ENCODE data around the gene TSPAN12. TPM values are rescaled to one million over a fixed set of nuclear protein-coding genes. Genes with fewer than 3 reads are reported as not detected.
"Not testable (repeated sequence)": the region's sequence is repeated elsewhere in the genome, so short reads cannot be mapped to it uniquely, and the experiment has no call there.

The TSPAN12 gene
- total RNA-seq, 1 donor from 2014 or later = not detected

GRCh38 chr7:120806669-120807068, 51.3 kb downstream of the TSPAN12 start:
- intact Hi-C loops (cut with micrococcal nuclease) = loop anchor here (1.0 to 2.0 kb wide), 5 partner anchors 50 to 741 kb away; no protein-coding TSS in a partner anchor

GRCh38 chr7:120805636-120806388, 52.1 kb downstream of the TSPAN12 start:
- intact Hi-C loops (cut with micrococcal nuclease) = loop anchor here (1.0 to 2.0 kb wide), 5 partner anchors 51 to 741 kb away; no protein-coding TSS in a partner anchor

- intact Hi-C loops (cut with micrococcal nuclease) = loop anchor here (5.0 kb wide), 1 partner anchor 730 kb away; no protein-coding TSS in a partner anchor
Measured at GRCh38 chr7:120802751-120803150, 55.2 kb downstream of the TSPAN12 start.

- intact Hi-C loops (cut with micrococcal nuclease) = loop anchor here (2.0 to 5.0 kb wide), 2 partner anchors 187 to 732 kb away; no protein-coding TSS in a partner anchor
Measured at GRCh38 chr7:120799813-120800475, 58.0 kb downstream of the TSPAN12 start.

GRCh38 chr7:120799147-120799546, 58.8 kb downstream of the TSPAN12 start:
- intact Hi-C loops (cut with micrococcal nuclease) = no loop called here

DNA sequence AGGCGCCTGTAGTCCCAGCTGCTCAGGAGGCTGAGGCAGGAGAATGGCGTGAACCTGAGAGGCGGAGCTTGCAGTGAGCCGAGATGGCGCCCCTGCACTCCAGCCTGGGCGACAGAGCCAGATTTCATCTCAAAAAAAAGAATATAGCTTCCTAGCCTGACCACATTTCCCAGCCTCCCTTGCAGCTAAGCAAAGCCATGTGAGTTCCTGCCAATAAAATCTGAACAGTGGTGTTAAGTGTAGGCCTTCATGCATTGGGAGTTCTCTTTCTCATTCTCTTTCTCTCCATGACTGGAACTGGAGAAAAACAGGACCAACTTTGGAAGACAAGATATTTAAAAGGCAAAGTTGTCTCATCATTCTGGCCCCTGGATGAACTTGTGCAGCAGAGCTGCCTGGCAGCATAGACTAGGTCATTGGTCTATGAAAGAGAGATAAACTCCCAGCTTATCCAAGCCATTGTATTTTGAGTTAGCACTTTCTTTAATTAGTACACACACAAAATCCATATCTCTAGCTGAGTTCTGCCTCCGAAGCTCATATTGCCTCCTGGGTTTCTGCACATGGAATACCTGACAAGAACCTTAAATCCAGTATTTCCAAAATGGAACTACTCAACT, 60.8 kb downstream of the TSPAN12 start:
- intact Hi-C loops (cut with micrococcal nuclease) = no loop called here

DNA sequence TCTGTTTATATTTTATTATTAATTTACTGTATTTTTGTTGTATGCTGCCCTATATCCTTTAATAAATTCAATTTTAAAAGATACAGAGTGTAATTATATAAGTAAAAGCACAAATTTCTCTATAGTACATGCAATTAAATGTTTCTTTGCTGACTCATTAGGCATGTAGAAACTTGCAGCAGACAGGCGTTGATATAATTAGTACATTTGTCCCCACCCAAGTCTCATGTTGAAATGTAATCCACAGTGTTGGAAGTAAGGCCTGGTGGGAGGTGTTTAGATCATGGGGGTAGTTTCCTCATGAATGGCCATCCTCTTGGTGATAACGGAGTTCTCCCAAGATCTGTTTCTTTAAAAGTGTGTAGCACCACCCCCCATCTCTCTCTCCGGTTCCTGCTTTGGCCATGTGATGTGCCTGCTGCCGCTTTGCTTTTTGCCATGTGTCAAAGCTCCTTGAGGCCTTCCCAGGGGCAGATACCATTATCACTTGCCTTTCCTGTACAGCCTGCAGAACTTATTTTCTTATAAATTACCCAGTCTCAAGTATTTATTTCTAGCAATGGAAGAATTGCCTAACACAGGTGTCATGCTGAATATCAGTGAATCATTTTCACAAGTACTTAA, 63.7 kb downstream of the TSPAN12 start:
- intact Hi-C loops (cut with micrococcal nuclease) = loop anchor here (2.0 kb wide), 1 partner anchor 63 kb away; no protein-coding TSS in a partner anchor

- intact Hi-C loops (cut with micrococcal nuclease) = no loop called here
Measured at GRCh38 chr7:120793213-120793936, 64.6 kb downstream of the TSPAN12 start.

GRCh38 chr7:120792861-120793130, 65.1 kb downstream of the TSPAN12 start:
- intact Hi-C loops (cut with micrococcal nuclease) = loop anchor here (1.0 kb wide), 4 partner anchors 149 to 1203 kb away; no protein-coding TSS in a partner anchor

DNA sequence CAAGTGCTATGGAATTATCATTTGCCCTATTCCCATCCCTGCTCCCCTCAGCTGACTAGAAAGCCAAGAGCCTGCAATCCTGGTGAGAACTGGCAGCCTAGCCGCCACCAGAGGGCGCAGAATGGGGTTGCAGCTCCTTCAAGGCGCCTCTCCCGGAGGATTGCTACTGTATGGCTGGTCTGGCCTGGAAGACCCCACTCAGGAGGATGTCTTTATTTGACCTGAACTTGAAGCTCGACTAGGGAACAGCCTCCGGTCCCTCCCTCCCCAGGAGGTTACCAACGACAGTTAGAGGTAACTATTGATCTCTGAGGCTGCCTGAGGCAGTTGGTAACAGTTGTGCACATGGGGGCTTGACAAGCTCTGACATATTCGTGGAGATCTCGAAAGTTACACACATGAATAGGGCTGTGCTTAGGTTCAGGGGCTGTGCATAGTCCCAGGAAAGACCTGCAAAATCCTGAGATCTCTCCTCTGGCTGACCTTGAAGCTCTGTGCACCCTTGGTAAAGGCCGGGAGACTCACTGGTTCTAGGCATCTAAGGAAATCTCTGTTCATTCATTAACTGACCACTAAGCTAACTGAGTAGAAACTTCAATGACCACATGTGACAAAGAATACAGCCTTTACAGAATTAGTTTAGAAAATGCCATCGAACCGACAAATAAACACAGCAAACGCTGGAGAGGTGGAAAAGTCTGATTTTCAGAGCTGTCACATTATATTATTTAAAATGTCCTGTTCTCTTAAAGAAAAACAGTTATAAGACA, 65.7 kb downstream of the TSPAN12 start:
- intact Hi-C loops (cut with micrococcal nuclease) = loop anchor here (1.0 kb wide), 4 partner anchors 149 to 1203 kb away; no protein-coding TSS in a partner anchor

GRCh38 chr7:120785095-120785494, 72.8 kb downstream of the TSPAN12 start:
- intact Hi-C loops (cut with micrococcal nuclease) = no loop called here

DNA sequence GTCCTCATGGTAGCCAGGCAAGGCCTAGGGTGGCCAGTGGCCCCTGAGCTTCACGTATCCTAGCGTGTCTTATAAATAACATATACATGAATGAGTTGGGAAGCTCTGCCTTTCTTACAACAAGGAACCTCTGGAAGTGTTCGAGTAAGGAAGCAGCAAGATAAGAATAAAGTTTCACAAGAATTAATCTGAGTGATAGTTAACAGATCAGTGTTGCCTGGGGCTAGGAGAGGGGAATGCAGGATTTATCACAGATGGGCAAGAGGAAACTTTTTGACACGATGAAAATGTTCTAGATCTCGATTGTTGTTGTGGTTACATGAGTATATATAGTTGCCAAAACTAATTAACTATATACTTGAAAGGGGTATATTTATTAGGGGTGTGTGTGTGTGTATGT, 74.2 kb downstream of the TSPAN12 start:
- intact Hi-C loops (cut with micrococcal nuclease) = no loop called here

- intact Hi-C loops (cut with micrococcal nuclease) = no loop called here
Measured at GRCh38 chr7:120783273-120783672, 74.7 kb downstream of the TSPAN12 start.

GRCh38 chr7:120781924-120782323, 76.0 kb downstream of the TSPAN12 start:
- intact Hi-C loops (cut with micrococcal nuclease) = not testable (repeated sequence)

DNA sequence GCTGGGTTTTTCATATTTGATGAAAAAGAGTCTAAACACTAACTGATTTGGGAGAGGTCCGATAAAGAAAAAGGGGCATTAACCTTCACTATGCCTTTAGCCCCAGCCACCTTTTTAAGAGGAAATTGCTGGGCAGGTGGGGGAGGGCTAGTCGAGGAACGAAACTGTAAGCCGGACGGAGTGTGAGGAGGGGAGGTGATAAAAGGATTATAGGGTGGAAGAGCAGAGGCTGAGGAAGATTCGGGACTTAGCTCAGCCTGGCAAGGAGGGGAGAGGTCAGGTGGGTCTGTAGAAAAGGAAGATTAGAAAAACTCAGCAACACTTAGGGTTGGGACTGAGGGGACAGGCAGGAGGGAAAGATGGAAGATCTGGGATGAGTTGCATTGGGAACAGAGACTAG, 77.0 kb downstream of the TSPAN12 start:
- intact Hi-C loops (cut with micrococcal nuclease) = no loop called here

DNA sequence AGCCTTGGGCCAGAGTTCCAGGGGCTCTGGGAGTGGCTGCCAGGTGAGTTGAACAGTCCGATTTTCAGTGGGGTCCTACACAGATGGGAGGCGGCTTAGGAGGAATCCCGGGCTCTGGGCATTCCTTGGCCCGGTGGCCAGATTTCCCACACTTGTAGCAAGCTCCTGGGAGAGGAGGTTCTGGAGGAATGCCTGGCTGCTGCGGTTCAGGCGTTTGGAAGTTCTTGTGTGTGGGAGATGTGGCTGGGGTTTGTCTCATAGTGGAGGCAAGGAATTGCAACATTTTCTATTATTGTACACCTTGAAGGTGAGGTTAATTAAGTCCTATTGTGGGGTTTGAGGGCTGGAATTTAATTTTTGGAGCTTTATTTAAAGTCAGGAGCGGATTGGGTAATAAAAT, 77.5 kb downstream of the TSPAN12 start:
- intact Hi-C loops (cut with micrococcal nuclease) = not testable (repeated sequence)

DNA sequence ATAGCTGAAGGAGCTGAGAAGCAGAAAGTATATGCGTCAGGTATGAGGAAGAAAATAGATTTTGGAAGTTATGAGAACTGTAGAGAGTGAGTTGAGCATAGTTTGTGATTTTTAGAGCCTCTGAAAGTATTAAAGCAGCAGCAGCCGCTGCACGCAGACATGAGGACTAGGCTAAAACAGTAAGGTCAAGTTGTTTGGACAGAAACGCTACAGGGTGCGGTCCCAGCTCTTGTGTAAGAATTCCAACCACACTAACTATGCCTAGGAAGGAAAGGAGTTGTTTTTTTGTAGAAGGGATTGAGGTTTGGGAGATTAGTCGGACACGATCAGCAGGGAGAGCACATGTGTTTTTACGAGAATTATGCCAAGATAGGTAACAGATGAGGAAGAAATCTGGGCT, 78.9 kb downstream of the TSPAN12 start:
- intact Hi-C loops (cut with micrococcal nuclease) = not testable (repeated sequence)

DNA sequence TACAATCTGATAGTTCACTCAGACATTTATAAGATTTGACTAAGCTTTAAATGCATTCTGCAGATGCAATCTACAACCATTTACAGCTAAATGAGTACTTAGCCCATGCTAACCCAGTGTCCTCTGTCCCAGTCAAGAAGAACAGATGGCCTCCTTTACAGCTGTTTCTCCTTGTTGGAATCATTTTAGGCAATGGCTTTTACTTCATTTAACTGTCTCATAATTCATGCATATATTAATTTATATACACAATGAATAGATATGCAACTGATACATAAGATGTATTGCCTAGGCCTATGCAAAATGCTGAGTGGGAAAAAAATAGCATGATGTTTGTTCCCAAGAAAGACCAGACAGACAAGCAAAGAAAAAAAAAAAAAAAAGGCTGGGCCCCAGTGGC, 82.2 kb downstream of the TSPAN12 start:
- intact Hi-C loops (cut with micrococcal nuclease) = no loop called here

- intact Hi-C loops (cut with micrococcal nuclease) = no loop called here
Measured at GRCh38 chr7:120774481-120774880, 83.5 kb downstream of the TSPAN12 start.

DNA sequence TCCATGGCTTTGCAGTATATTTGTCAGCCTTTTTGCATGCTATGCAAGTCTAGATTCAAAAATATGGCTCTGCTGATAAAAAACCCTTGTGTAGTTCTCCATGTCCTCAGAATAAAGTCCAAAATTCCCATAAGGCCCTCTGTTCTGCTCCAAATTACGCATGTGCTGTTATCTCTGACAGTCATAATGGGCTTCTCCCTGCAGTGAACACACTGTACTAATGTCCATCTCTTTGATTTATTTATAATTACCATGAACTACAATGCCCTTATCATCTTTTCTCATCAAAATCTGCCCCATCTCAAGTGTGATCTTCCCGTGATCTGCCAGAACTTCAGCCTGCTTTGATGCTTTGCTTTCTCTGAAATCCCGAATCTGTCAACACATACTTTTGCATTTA, 87.7 kb downstream of the TSPAN12 start:
- intact Hi-C loops (cut with micrococcal nuclease) = no loop called here
